Stimulated activated CD8-positive, alpha-beta memory T cell treated with anti-CD3 and anti-CD28 coated beads, Interleukin-15, amount 100 ng/mL, for 1 hour (primary cell): Measurements from ENCODE around the gene IFITM10.
"Not testable (repeated sequence)": the region's sequence is repeated elsewhere in the genome, so short reads cannot be mapped to it uniquely, and the experiment has no call there.

ENCODE experiments used
- DNase-seq: peaks from one replicate; pipeline ENCODE4 v3.0.0-alpha.2; 2020; ENCODE audit warnings: low read depth

IFITM10 gene

DNA sequence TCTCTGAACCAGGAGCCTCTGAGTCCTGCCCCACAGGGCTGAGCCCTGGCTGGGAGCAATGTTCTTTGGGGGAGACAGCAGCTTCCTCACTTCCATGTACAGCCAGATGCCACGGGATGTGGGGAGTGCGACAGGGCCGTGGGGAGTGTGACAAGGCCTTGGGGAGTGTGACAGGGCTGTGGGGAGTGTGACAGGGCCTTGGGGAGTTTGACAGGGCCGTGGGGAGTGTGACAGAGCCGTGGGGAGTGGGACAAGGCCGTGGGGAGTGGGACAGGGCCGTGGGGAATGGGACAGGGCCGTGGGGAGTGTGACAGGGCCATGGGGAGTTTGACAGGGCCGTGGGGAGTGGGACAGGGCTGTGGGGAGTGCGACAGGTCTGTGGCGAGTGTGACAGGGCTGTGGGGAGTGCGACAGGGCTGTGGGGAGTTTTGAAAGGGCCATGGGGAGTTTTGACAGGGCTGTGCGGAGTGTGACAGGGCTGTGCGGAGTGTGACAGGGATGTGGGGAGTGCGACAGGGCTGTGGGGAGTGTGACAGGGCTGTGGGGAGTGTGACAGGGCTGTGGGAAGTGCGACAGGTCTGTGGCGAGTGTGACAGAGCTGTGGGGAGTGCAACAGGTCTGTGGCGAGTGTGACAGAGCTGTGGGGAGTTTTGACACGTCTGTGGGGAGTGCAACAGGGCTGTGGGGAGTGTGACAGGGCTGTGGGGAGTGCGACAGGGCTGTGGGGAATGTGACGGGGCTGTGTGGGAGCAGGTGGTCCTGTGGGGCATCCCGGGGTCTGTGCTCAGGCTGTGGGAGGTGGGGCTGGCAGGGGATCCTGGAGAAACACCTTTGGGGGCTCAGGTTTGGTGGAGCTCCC lies 60.0 kb downstream of the IFITM10 start:
- DNase-seq = no peak

DNA sequence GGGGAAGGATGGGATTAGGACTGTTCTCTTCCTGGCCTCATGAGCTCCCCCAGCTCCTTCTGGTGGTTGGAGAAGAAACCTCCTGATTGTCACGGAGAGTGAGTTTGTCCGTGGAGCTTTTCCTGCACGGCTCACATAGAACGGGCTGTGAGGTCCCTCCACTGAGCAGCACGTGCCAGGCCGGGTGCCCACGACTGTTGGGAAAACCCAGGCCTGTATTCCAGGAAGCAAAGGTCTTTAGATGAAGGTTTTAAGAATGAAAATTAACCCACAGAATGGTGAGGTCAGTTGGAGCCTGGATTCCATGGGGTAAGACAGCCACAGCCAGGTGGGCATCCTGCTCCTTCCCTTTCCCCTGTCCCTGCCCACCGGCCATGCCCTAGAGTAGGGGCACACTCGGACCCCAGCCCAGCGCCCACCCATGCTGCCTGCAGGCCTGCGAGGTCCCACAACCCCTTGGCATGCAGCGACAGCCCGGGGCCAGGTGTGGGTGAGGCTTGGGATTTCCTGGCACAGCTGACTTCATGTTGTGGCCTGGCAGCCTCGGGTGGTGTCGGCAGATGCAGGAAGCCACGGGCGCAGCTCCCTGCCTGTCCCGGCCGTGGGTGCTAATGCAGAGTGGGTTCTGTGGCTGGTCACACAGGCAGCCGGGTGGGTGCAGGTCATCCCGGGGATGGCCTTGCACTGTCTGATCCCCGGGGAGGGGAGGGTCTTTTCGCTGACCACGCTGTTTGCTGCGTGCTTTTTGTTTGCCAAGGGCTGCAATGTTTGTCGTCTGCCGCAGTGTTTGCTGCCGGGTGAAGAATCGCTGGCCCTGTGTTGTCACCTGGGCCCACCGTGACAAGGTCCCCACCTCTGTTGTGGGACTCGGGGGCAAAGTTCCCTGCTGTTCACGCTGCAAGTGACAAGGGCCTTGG lies 60.9 kb downstream of the IFITM10 start:
- DNase-seq = not testable (repeated sequence)

DNA sequence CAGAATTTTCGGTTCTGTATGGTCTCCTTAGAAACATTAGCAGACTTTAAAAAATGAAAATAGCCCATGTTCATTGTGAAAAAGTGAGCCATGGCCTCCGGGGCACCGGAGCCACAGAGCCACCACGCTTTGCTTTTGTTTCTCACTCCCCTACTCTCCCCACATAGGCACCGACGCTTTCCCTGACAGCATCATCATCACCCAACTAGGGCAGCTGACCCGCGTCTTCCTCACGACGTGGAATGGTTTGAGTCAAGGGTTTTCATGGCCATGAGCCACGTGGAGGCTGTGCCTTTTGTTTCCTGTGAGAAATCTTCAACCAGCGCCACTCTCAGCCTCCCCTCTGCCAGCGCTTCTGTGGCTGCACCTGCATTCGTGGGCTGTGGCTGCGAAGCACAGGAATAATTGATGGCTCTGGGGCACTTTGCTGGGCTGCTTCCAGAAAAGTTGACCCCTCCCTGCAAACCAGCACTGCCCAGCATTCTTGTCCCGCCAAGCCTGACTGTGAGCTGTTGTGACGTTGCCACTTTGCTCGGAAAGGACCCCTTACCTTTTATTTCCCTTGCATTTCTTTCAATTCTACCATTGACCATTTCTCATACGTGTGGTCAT lies 62.0 kb downstream of the IFITM10 start:
- not testable (repeated sequence) for DNase-seq

DNA sequence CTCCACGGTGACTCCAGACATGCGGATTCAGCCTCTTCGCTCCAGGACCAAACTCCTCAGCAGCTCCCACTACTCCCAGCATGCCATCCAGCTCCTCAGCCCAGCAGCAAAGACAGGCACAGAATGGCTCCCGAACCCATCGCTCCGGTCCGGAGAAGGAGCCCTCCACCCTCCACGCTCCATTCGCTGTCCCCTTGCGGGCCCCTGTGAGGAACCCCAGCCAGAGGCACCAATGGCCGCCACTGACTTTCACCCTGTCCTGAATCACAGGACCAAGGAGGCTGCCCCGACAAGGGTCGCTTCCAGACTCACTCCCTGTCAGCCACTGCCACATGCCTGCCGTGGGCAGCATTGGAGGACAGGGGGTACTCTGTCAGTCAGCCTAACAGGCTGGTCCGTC lies 64.2 kb downstream of the IFITM10 start:
- not testable (repeated sequence) for DNase-seq

DNA sequence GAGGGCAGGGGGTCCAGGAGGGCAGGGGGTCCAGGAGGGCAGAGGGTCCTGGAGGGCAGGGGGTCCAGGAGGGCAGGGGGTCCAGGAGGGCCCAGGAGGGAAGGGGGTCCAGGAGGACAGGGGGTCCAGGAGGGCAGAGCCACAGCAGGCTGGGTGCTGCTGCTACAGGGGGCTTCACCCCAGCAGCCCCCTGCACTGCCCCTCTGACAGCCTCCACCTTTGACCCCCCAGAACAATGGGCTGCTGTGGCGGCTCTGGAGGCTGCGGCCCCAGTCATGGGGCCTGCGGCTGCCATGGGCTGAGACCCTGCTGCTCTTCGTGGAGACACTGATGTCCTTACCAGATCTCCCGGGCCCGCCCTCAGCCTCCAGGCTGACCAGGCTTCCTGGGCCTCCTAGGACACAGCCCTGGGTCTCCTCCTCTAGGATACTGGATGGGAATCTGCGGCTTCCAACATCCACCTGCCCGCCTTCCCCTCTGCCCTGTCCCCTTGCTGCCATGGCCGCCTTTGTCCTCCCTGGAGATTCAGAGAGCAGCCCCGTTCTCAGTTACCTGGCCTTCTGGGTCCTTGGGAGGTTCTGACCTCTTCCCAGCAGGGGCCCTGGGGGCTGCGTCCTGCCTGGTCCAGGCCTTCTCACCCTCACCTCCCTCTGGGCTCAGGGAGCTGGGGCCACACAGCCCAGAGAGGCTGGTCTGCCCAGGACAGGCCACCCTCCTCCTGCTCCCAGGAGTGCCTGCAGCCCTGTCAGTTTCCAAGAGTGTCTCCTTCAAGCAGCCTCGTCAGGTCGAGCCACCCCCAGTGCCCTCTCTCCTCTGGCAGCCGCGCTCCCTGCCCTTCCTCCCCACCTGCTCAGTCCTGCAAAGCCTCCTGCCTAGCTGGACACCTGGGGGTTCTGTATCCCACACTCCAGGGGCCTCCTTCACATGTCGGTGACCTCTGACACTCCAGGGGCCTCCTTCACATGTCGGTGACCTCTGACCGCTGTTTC lies 65.2 kb downstream of the IFITM10 start:
- DNase-seq = not testable (repeated sequence)

DNA sequence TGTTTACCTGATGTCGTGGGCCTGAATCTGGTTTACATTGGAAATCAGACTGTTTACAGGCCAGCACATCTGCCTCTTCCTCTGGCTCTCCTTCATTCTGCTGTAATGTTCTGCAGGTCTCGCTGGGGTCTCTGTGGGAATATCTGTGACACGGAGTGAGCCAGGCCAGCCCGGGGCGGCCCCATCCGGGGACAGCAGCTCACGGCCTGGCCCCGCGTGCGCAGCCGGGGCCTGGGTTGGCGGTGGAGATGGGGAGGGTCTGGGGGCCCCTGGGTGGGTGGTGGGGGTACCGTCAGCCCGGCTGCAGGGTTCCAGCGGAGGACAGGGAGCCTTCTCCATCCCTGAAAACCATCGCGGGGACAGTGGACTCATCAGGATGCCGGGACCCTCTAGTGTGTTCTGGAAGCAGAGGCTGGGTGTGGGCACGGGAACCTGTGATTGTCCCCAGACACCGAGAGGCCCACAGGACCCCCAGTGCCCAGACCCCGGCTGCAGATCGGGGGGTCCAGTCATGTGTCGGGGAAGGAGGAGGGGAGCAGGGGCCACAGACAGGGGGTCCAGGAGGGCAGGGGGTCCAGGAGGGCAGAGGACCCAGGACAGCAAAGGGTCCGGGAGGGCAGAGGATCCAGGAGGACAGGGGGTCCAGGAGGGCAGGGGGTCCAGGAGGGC lies 66.4 kb downstream of the IFITM10 start:
- not testable (repeated sequence) for DNase-seq

DNA sequence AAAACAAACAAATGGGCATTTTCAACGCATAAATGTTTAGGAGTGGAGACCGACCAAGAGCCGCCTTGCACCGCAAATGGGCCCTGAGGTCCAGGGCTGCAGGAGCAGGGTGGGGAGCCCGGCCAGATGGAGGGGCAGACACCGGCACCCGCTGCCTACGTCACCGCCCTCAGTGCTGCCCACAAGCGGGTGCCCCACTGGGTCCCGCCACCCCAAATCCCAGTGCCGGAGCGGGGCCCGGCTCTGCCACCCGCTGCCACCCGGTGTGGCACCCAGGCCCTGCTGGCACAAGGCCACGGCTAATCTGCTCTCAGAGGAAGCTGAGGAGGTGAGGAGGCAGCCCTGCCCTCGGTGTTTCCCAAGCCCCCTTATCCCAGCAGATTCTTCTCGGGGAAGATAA lies 67.2 kb downstream of the IFITM10 start:
- DNase-seq = not testable (repeated sequence)
